GM12864 (cell line): ENCODE data around the gene PTPRO.

Source experiments
- DNase-seq: peaks from one replicate; pipeline ENCODE4 v3.0.0-alpha.2; 2011; ENCODE audit warnings: low read depth
- H3K4me3 ChIP-seq: 2 replicates; pipeline ENCODE4 v1.5.1; 2011; ENCODE audit warnings: mild to moderate bottlenecking, low read depth, low read length, control low read depth
- TF ChIP-seq, protein P1 (sequence below): IDR thresholded peaks from 2 replicates; pipeline ENCODE4 v1.5.1; 2011; ENCODE audit warnings: low read depth, mild to moderate bottlenecking, moderate library complexity, low read length, control low read depth, inconsistent platforms; ENCODE audit errors: missing control alignments

Gene PTPRO

DNA sequence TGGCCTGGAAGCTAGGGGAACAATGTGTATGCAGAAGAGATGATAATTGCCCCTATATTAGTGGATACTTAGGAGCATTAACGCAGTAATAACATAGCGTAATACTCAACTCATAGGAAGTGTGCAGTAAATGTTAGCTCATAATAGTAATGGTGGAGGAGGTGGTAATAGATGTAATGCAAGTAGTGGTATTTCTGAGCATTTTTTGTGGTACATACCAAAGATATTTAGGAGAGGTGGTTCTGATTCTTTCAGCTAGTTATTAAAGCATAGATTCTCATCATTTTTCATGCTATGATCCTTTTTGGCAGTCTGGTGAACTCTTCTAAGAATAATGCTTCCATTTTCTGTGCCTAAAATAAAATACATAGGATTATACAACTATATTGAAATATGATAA, 233.1 kb downstream of the PTPRO start:
- TF ChIP-seq, protein P1, sequence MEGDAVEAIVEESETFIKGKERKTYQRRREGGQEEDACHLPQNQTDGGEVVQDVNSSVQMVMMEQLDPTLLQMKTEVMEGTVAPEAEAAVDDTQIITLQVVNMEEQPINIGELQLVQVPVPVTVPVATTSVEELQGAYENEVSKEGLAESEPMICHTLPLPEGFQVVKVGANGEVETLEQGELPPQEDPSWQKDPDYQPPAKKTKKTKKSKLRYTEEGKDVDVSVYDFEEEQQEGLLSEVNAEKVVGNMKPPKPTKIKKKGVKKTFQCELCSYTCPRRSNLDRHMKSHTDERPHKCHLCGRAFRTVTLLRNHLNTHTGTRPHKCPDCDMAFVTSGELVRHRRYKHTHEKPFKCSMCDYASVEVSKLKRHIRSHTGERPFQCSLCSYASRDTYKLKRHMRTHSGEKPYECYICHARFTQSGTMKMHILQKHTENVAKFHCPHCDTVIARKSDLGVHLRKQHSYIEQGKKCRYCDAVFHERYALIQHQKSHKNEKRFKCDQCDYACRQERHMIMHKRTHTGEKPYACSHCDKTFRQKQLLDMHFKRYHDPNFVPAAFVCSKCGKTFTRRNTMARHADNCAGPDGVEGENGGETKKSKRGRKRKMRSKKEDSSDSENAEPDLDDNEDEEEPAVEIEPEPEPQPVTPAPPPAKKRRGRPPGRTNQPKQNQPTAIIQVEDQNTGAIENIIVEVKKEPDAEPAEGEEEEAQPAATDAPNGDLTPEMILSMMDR: no peak
- no peak overlapping the region for H3K4me3 ChIP-seq
- no peak for DNase-seq

DNA sequence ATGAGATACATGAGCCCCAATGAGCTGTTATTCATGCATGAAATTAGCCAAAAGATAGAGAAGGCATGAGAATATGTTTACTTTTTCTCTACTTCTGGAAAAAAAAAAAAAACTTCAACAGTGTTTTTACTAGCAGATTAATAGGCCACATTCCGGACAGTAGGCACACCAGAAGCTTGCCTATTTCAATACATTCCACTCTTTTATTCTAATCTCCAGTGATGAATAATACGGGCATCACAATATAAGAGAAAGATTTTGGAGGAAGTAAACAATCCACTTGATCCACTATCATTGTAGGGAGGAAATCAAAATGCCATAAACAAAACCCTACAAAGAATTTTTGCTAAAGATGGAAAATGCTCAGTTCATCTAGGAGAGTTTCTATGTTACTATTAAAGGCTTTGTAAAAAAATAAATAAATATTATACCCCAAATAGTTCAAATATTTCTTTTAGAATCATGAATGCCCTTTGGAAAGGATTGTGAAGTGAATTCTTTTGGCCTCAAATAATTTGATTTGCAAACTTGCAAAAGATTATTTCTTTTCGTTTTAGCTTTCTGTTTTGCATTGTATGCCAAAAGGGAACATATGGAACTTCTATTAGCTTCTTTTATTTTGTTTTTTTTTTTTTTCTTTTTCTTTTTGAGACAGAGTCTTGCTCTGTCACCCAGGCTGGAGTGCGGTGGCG, 234.2 kb downstream of the PTPRO start:
- H3K4me3 ChIP-seq: no peak overlapping the region
- DNase-seq: no peak
- TF ChIP-seq, protein P1: no peak

DNA sequence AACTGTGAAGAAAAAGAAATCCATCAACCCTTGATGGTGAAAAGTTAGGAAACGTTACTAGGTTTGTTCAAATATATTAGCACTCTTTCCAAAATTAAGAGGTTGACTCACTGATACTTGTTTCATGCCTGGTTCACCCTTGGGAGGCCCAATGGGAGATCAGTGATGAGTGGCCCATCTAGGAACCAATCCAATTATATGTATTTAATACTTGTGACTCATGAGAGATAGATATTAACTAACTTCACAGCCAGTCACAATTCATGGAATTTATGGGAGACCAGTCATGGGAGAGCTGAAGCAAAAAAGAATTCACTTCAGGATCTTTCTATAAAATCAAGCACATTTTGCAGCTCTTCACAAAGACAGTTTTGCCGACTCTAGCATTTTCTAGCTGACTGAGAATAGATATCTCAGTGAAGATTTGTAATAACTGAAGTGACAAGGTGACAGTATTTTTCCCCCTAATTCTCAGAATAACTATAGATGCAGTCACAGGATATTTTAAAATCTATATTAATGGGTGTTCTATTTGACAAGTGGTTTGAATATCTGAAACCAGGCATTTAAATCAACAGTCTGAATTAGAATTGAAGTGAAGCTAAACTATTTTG, 236.7 kb downstream of the PTPRO start:
- DNase-seq: no peak
- no peak overlapping the region for H3K4me3 ChIP-seq
- TF ChIP-seq, protein P1: no peak

DNA sequence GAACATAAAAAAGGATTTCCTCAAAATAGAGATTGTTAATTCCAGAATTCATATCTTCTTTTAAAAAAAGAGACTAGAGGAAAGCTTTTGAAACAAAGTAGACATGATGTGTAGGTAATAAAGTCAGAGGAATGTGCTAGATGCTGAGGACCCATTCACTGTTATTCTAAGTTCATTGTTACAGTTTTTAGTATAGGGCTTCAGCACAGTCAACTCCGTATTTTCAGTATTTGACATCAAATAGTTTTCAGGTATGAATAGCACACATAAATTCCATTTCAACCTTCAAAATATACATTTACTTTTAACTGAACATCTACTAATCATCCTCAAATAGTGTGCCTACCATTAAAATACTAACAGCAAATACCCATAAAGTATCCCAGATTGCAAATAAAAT, 239.1 kb downstream of the PTPRO start:
- TF ChIP-seq, protein P1: no peak
- H3K4me3 ChIP-seq: no peak overlapping the region
- no peak for DNase-seq

DNA sequence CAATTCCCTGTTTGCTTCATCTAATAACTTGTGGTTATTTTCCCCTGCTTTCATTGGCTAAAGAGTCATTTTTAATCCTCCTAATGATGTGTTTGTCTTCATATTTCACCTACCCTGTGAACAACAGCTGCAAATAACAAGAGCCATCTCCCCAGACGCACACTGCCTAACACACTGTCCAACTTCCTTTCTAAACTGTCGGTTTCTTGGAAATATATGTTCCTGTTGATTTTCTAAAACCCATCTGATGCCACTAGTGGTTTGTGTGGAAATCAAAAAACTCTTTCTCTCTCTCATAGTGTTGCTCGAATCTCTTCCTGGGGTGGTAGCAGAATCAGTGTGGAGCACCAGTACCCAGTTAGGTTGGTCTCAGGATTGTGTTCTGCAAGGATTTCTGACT, 240.0 kb downstream of the PTPRO start:
- TF ChIP-seq, protein P1: no peak
- H3K4me3 ChIP-seq: no peak overlapping the region
- DNase-seq: no peak

DNA sequence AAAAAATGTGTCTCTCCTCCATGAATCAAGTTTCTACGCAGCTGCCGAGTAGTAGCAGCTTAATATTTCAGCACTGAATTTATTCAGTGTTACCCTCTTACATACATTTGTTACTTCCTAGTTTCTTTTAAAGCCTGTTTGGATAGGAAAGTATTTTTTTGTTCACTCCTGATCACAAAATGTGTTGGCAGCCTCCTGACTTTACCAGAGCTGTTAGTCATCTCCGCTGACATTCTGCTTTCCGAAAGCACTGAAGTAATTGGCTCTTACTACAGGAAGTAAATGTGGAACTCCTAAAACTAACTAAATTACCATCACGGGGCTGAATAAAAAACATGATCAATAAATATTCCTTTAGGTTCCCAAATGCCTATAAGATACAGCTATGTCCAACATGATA, 241.4 kb downstream of the PTPRO start:
- TF ChIP-seq, protein P1: no peak
- no peak for DNase-seq
- no peak overlapping the region for H3K4me3 ChIP-seq

DNA sequence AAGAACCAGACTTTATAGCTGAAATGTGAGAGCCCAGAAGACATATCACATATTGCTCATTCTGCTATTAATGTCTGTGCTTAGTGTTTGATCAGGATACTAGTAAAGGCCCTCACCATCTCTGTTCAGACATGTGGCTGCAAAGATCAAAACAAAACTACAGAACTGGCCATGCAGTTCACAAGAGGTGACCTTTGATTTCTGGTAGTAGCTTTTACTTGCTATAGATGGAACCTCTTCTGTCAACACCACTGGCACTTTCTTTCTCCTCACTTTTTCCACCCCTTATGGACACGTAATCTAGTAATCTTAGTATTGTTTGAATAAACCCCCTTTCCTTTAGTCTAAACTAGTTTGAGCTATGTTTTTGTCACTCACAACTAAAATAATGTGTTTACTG, 252.0 kb downstream of the PTPRO start:
- no peak for DNase-seq
- no peak overlapping the region for H3K4me3 ChIP-seq
- TF ChIP-seq, protein P1: no peak
